Sigmoid colon (tissue), 7 donors: Measurements from ENCODE around the gene NRBF2. TPM values are rescaled to one million over a fixed set of nuclear protein-coding genes. Genes with fewer than 3 reads are reported as not detected.
"Not testable (repeated sequence)": the region's sequence is repeated elsewhere in the genome, so short reads cannot be mapped to it uniquely, and the experiment has no call there.

Source experiments
- DNase-seq: peaks from one replicate; pipeline ENCODE4 v3.0.0-alpha.2; 2019
- H3K27ac ChIP-seq, 4 donors: fragments of 200-600 bp; sonication (generic); one replicate each; pipeline ENCODE4 v1.5.1; 2016 to 2019; ENCODE audit warnings: mild to moderate bottlenecking in 1 of 4
- H3K27me3 ChIP-seq, 3 donors: fragments of 200-600 bp; sonication (generic); one replicate each; pipeline ENCODE4 v1.5.1; 2019; ENCODE audit warnings: mild to moderate bottlenecking in 1 of 3
- H3K36me3 ChIP-seq, 4 donors: fragments of 200-600 bp; sonication (generic); one replicate each; pipeline ENCODE4 v1.5.1; 2016 to 2019
- H3K4me1 ChIP-seq, 4 donors: fragments of 200-600 bp; sonication (generic); one replicate each; pipeline ENCODE4 v1.5.1; 2017 to 2019
- H3K4me3 ChIP-seq, 4 donors: fragments of 200-600 bp; sonication (generic); one replicate each; pipeline ENCODE4 v1.5.1; 2017 to 2019; ENCODE audit warnings: mild to moderate bottlenecking in 2 of 4, moderate library complexity in 1 of 4
- H3K9me3 ChIP-seq, 4 donors: fragments of 200-600 bp in 3 of 4; sonication (generic) in 3 of 4; one replicate each; pipeline versions ENCODE4 v1.5.1 to v1.6.1; 2013 to 2019
- CTCF ChIP-seq, 4 experiments: fragments of 450-650 bp in 3 of 4; fragments of 200-600 bp in 1 of 4; IDR thresholded peaks; one replicate each; pipeline ENCODE4 v1.5.1; 2016 to 2019; ENCODE audit warnings: antibody characterized with exemption in 4 of 4, mild to moderate bottlenecking in 3 of 4, moderate library complexity in 2 of 4
- EP300 ChIP-seq, 4 donors: sonication (generic); formaldehyde crosslinking; IDR thresholded peaks; one replicate each; pipeline ENCODE4 v1.6.1; 2017; ENCODE audit warnings: antibody characterized with exemption in 4 of 4
- POLR2A ChIP-seq, 2 donors: fragments of 450-650 bp; IDR thresholded peaks; one replicate each; pipeline ENCODE4 v1.6.1; 2016; ENCODE audit warnings: antibody characterized with exemption in 2 of 2, mild to moderate bottlenecking in 2 of 2, moderate library complexity in 2 of 2
- POLR2AphosphoS5 ChIP-seq, 4 donors: sonication (generic); formaldehyde crosslinking; IDR thresholded peaks; one replicate each; pipeline ENCODE4 v1.6.1; 2017; ENCODE audit warnings: antibody characterized with exemption in 4 of 4
- WGBS, 2 donors: extraction: QIAGEN DNeasy Blood & Tissue Kit; methylation state at CpG; one replicate each; pipeline ENCODE4 v1.1.7; 2013; 5-methylcytosine and 5-hydroxymethylcytosine counted together
- intact Hi-C: fragments of 100-400 bp; cut with DNase I; formaldehyde crosslinking; loops from one replicate; pipeline ENCODE4 v1.15.1; 2023
- polyA plus RNA-seq, 3 donors: library from polyadenylated mRNA; stranded (reverse); fragments of 200-250 nt; gene quantifications; one replicate each; pipeline ENCODE4 v1.2.3, GENCODE V29; 2013
- total RNA-seq, 4 donors: library from RNA; depleted of rRNA; stranded (reverse); fragments of >200 nt; gene quantifications; one replicate each; pipeline ENCODE4 v1.1.0, GENCODE V29; 2016
- donor health status: healthy with polysubstance abuse.
- donor health status: Bipolar disorder and iron deficiency.
- donor health status: healthy.

Gene NRBF2
- total and polyA plus RNA-seq, 7 donors, result 12.7 to 33.5 (median 15.0) TPM

DNA sequence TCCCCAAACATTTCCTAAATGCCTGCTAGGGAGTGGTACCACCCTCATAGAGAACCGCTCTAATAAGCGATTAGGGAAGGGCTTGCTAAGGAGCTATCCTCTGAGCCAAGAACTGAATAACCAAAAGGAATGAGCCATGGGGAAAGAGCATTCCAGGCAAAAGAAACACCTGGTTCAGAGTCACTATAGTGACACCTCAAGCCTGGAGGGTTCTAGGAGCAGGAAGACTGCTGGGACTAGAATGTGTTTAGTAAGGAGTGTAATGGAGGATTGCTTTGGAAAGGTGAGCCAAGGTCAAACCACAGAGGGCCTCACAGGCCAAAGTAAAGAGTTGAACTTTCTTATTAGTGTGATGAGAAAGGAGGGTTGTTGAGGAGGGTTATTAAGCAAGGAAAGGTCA is 38.7 kb upstream of the NRBF2 start:
- H3K27me3 ChIP-seq, result no peaks in the 10 kb centered on the region
- intact Hi-C loops, result no loop called here
- no peaks in the 10 kb centered on the region for H3K36me3 ChIP-seq
- DNase-seq, result no peak
- TF ChIP-seq POLR2A (IDR thresholded peaks at IDR 0.05) (no peak), CTCF (IDR thresholded peaks at IDR 0.05) (no peak), EP300 (IDR thresholded peaks at IDR 0.05) (no peak), POLR2AphosphoS5 (IDR thresholded peaks at IDR 0.05) (no peak)
- H3K27ac ChIP-seq, result no peak overlapping the region
- H3K9me3 ChIP-seq, result no peaks in the 10 kb centered on the region
- no peaks in the 10 kb centered on the region for H3K4me1 ChIP-seq
- 98% methylated on average over 2 of the region's 2 CpGs for WGBS, 2 donors
- no peak overlapping the region for H3K4me3 ChIP-seq

DNA sequence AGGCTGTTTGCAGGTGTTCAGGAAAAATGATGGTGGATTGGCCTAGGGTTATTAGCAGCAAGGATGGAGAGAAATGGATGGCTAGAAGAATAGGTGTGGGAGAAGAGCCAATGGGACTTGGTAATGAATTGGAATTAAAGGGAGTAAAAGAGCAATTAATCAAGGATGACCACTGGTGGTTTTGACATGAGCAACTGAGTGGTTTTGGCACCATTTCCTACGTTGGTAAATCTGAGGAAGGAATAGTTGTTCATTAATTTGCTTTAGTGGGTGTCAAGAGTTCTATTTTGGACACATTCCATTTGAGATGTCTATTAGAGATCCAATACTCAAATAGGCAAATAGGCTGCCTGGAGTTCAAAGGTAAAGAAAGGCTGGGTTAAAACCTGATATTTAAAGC is 38.2 kb upstream of the NRBF2 start:
- WGBS, 2 donors, result 49 to 50% methylated on average over 1 of the region's 1 CpG

GRCh38 chr10:63099734-63100133 is 33.4 kb upstream of the NRBF2 start:
- Histone ChIP-seq H3K4me1 (no peaks in the 10 kb centered on the region), H3K4me3 (no peak overlapping the region), H3K27ac (no peak overlapping the region), H3K27me3 (no peaks in the 10 kb centered on the region), H3K36me3 (no peaks in the 10 kb centered on the region), H3K9me3 (no peaks in the 10 kb centered on the region)
- intact Hi-C loops, result no loop called here
- TF ChIP-seq EP300 (IDR thresholded peaks at IDR 0.05), result no peak
- TF ChIP-seq POLR2A (IDR thresholded peaks at IDR 0.05), result no peak
- TF ChIP-seq CTCF (IDR thresholded peaks at IDR 0.05), result no peak
- no peak for DNase-seq

More for the DNA sequence above, 38.2 kb upstream of the NRBF2 start:
- Histone ChIP-seq H3K4me1 (no peaks in the 10 kb centered on the region), H3K36me3 (no peaks in the 10 kb centered on the region), H3K9me3 (no peaks in the 10 kb centered on the region), H3K27ac (no peak overlapping the region), H3K4me3 (no peak overlapping the region), H3K27me3 (no peaks in the 10 kb centered on the region)
- intact Hi-C loops, result no loop called here
- TF ChIP-seq POLR2AphosphoS5 (IDR thresholded peaks at IDR 0.05), result no peak
- no peak for TF ChIP-seq CTCF (IDR thresholded peaks at IDR 0.05)
- TF ChIP-seq POLR2A (IDR thresholded peaks at IDR 0.05), result no peak
- no peak for TF ChIP-seq EP300 (IDR thresholded peaks at IDR 0.05)
- no peak for DNase-seq

GRCh38 chr10:63101091-63101490 is 32.0 kb upstream of the NRBF2 start:
- H3K27ac ChIP-seq, DNase-seq, H3K27me3 ChIP-seq, H3K36me3 ChIP-seq, H3K9me3 ChIP-seq, H3K4me3 ChIP-seq, intact Hi-C loops, H3K4me1 ChIP-seq: not testable (repeated sequence)
- 73 to 81% methylated on average over 10 of the region's 10 CpGs for WGBS, 2 donors

GRCh38 chr10:63102279-63102883 is 30.7 kb upstream of the NRBF2 start:
- H3K36me3 ChIP-seq, H3K4me3 ChIP-seq, intact Hi-C loops, H3K4me1 ChIP-seq, DNase-seq, H3K9me3 ChIP-seq, H3K27ac ChIP-seq, H3K27me3 ChIP-seq: not testable (repeated sequence)
- 81 to 89% methylated on average over 7 of the region's 7 CpGs for WGBS, 2 donors

GRCh38 chr10:63103178-63103577 is 29.9 kb upstream of the NRBF2 start:
- intact Hi-C loops, H3K27ac ChIP-seq: not testable (repeated sequence)
- WGBS, 2 donors, result 76 to 93% methylated on average over 4 of the region's 4 CpGs

More at GRCh38 chr10:63103178-63103577, 29.9 kb upstream of the NRBF2 start:
- not testable (repeated sequence) for H3K27me3 ChIP-seq, H3K36me3 ChIP-seq, H3K9me3 ChIP-seq, H3K4me3 ChIP-seq, H3K4me1 ChIP-seq, DNase-seq
